Stimulated activated CD4-positive, alpha-beta T cell treated with anti-CD3 and anti-CD28 coated beads, Interleukin-4, amount 100 ng/mL, for 24 hours (primary cell): ENCODE results near the gene FBXO22.
"Not testable (repeated sequence)": the region's sequence is repeated elsewhere in the genome, so short reads cannot be mapped to it uniquely, and the experiment has no call there.

Experiments
- DNase-seq: peaks from one replicate; pipeline ENCODE4 v3.0.0-alpha.2; 2020

The FBXO22 gene

GRCh38 chr15:75984706-75985105 lies 81.0 kb downstream of the FBXO22 start:
- not testable (repeated sequence) for DNase-seq

GRCh38 chr15:75985971-75986370 lies 82.3 kb downstream of the FBXO22 start:
- DNase-seq, result no peak

GRCh38 chr15:75989045-75989444 lies 85.4 kb downstream of the FBXO22 start:
- no peak for DNase-seq

GRCh38 chr15:75989875-75990274 lies 86.2 kb downstream of the FBXO22 start:
- no peak for DNase-seq
